Muscle of leg (tissue), 11 donors: Measurements from ENCODE around the gene C9orf43. TPM values are rescaled to one million over a fixed set of nuclear protein-coding genes. Genes with fewer than 3 reads are reported as not detected.

ENCODE experiments used
- DNase-seq: peaks from one replicate; pipeline ENCODE4 v3.0.0; 2013
- H3K27ac ChIP-seq: one replicate; pipeline ENCODE4 v1.5.1; 2013; ENCODE audit warnings: mild to moderate bottlenecking, low read length, control low read depth
- H3K27me3 ChIP-seq: one replicate; pipeline ENCODE4 v1.6.1; 2013; ENCODE audit warnings: low read length; ENCODE audit not compliant: control insufficient read depth, insufficient read depth
- H3K36me3 ChIP-seq: one replicate; pipeline ENCODE4 v1.6.1; 2013; ENCODE audit warnings: low read length; ENCODE audit not compliant: control insufficient read depth, insufficient read depth
- H3K4me1 ChIP-seq: one replicate; pipeline ENCODE4 v1.6.1; 2013; ENCODE audit warnings: low read length; ENCODE audit not compliant: control insufficient read depth, insufficient read depth
- H3K4me3 ChIP-seq: one replicate; pipeline ENCODE4 v1.5.1; 2013; ENCODE audit warnings: low read length, control low read depth
- H3K9me3 ChIP-seq: replicated peaks from 2 replicates; pipeline ENCODE4 v1.6.1; 2013; ENCODE audit warnings: low read depth, low read length; ENCODE audit not compliant: control insufficient read depth
- WGBS: methylation state at CpG from one replicate; pipeline ENCODE4 v1.1.5; 2013; ENCODE audit warnings: missing lambda C conversion rate; ENCODE audit not compliant: insufficient coverage; 5-methylcytosine and 5-hydroxymethylcytosine counted together
- polyA plus RNA-seq, 8 donors: library from polyadenylated mRNA; unstranded; fragments of 120-200 nt; gene quantifications; one replicate each; pipeline versions ENCODE4 v1.2.1 to v1.2.3, GENCODE V29; 2013; ENCODE audit warnings: inconsistent platforms in 1 of 8, low replicate concordance in 1 of 8; ENCODE audit not compliant: insufficient read length in 8 of 8, insufficient read depth in 1 of 8
- total RNA-seq: library from RNA; stranded (reverse); fragments of 120-200 nt; gene quantifications from one replicate; pipeline ENCODE4 v1.2.4, GENCODE V29; 2013

Gene C9orf43
- total and polyA plus RNA-seq, 9 donors: 0.19 to 0.46 (median 0.25) TPM

- no peaks in the 10 kb centered on the region for H3K36me3 ChIP-seq
- H3K27me3 ChIP-seq: no peaks in the 10 kb centered on the region
- DNase-seq: no peak
- H3K9me3 ChIP-seq: no peaks in the 10 kb centered on the region
- no peak overlapping the region for H3K27ac ChIP-seq
- no peak overlapping the region for H3K4me3 ChIP-seq
- WGBS: 100% methylated on average over 1 of the region's 4 CpGs
- peaks cover 13% of the 10 kb centered on the region for H3K4me1 ChIP-seq
Observed at GRCh38 chr9:113477058-113477457, 66.5 kb downstream of the C9orf43 start.

GRCh38 chr9:113477661-113478060 is 67.1 kb downstream of the C9orf43 start:
- 71% methylated on average over 4 of the region's 5 CpGs for WGBS
- H3K9me3 ChIP-seq: no peaks in the 10 kb centered on the region
- no peak overlapping the region for H3K27ac ChIP-seq
- no peak for DNase-seq
- no peaks in the 10 kb centered on the region for H3K27me3 ChIP-seq
- H3K4me3 ChIP-seq: no peak overlapping the region
- H3K4me1 ChIP-seq: peaks cover 13% of the 10 kb centered on the region
- no peaks in the 10 kb centered on the region for H3K36me3 ChIP-seq

GRCh38 chr9:113479174-113479621 is 68.7 kb downstream of the C9orf43 start:
- DNase-seq: no peak
- Histone ChIP-seq H3K27me3 (no peaks in the 10 kb centered on the region), H3K36me3 (no peaks in the 10 kb centered on the region), H3K4me3 (no peak overlapping the region), H3K27ac (no peak overlapping the region), H3K4me1 (peaks cover 19% of the 10 kb centered on the region), H3K9me3 (no peaks in the 10 kb centered on the region)
- WGBS: 91% methylated on average over 4 of the region's 7 CpGs

Other genes starting within 250 kb of the C9orf43 start
- 16.8 TPM for gene FKBP15, start 189.5 kb upstream of the C9orf43 start, total RNA-seq
- gene FKBP15, start 189.5 kb upstream of the C9orf43 start, polyA plus RNA-seq: 10 to 100 TPM; 16.9 to 24.2 (median 20.3) TPM
- gene SLC31A1, start 189.2 kb upstream of the C9orf43 start, total RNA-seq: 8.0 TPM
- 10 to 100 TPM in 5 of 8 donors, 1 to 10 TPM in 3; 8.0 to 14.2 (median 10.2) TPM for gene SLC31A1, start 189.2 kb upstream of the C9orf43 start, polyA plus RNA-seq
- 33.2 TPM for gene CDC26, start 135.2 kb upstream of the C9orf43 start, total RNA-seq
- 10 to 100 TPM; 19.7 to 27.8 (median 24.7) TPM for gene CDC26, start 135.2 kb upstream of the C9orf43 start, polyA plus RNA-seq
- 21.5 TPM for gene PRPF4, start 135.1 kb upstream of the C9orf43 start, total RNA-seq
- 10 to 100 TPM; 16.5 to 25.2 (median 19.3) TPM for gene PRPF4, start 135.1 kb upstream of the C9orf43 start, polyA plus RNA-seq
- 0.04 TPM for gene RNF183, start 107.4 kb upstream of the C9orf43 start, total RNA-seq
- under 1 TPM in 4 of 8 donors, not detected in 4; 0.08 to 0.35 (median 0.13) TPM for gene RNF183, start 107.4 kb upstream of the C9orf43 start, polyA plus RNA-seq
- gene WDR31, start 70.5 kb upstream of the C9orf43 start, total RNA-seq: 1.2 TPM
- gene WDR31, start 70.5 kb upstream of the C9orf43 start, polyA plus RNA-seq: 1 to 10 TPM; 1.6 to 3.3 (median 2.5) TPM
- gene BSPRY, start 61.2 kb upstream of the C9orf43 start, total RNA-seq: 0.22 TPM
- gene BSPRY, start 61.2 kb upstream of the C9orf43 start, polyA plus RNA-seq: under 1 TPM; 0.40 to 0.97 (median 0.56) TPM
- gene HDHD3, start 33.8 kb upstream of the C9orf43 start, total RNA-seq: 5.5 TPM
- 10 to 100 TPM in 1 of 8 donors, 1 to 10 TPM in 7; 4.1 to 11.3 (median 5.8) TPM for gene HDHD3, start 33.8 kb upstream of the C9orf43 start, polyA plus RNA-seq
- gene ALAD, start 9.5 kb upstream of the C9orf43 start, total RNA-seq: 11.3 TPM
- 10 to 100 TPM; 20.0 to 26.3 (median 21.6) TPM for gene ALAD, start 9.5 kb upstream of the C9orf43 start, polyA plus RNA-seq
- 39.1 TPM for gene POLE3, start 72 bp upstream of the C9orf43 start, total RNA-seq
- gene POLE3, start 72 bp upstream of the C9orf43 start, polyA plus RNA-seq: 10 to 100 TPM; 36.2 to 51.0 (median 48.0) TPM
- 52.4 TPM for gene RGS3, start 53.0 kb downstream of the C9orf43 start, total RNA-seq
- gene RGS3, start 53.0 kb downstream of the C9orf43 start, polyA plus RNA-seq: 10 to 100 TPM; 38.0 to 63.3 (median 49.0) TPM